HUDEP-2 (cell line): ENCODE data around the gene SLC13A3.
"Not testable (repeated sequence)": the region's sequence is repeated elsewhere in the genome, so short reads cannot be mapped to it uniquely, and the experiment has no call there.

Experiments used
- DNase-seq, 76 experiments: peaks; one replicate each; lab custom pipeline; 2025; ENCODE audit not compliant: unreplicated experiment in 76 of 76; lab: John Stamatoyannopoulos, UW

SLC13A3 gene

DNA sequence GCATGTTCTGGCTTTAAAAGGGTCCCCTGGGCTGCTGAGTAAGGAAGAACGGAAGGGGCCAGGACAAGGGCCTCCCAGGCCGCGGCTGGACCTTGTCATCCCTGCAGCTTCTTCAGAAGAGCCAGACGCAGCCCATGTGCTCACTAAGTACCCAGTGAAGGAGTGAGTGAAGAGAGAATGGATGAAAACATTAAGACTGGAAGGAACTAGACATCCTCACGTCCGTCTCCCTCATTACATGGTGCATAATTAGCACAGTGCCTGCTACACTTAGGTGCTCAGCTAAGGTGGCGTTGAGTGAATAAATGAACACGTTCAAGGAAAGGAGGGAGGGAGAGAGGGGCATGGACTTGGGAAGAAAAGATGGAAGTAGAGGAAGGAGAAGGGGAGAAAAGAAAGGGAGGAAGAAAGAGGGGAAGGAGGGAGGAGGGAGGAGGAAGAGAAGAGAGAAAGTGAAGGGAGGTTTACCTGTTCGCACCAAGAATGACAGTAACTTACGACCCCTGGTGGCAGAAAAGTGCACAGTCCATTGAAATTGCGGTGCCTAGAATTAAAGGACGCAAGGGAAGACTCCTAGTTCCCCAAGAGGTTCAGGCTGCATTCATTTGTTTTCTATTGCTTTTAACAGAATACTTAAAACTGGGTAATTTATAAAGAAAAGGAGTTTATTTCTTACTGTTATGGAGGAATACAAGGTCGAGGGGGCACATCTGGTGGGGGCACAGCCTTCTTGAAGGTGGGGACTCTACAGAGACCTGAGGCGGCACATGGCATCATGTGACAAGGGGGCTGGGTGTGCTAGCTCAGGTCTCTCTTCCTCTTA lies 30.0 kb upstream of the SLC13A3 start:
- peak in 41 of 76 experiments; percentile 3 to 61 (median 30) for DNase-seq

DNA sequence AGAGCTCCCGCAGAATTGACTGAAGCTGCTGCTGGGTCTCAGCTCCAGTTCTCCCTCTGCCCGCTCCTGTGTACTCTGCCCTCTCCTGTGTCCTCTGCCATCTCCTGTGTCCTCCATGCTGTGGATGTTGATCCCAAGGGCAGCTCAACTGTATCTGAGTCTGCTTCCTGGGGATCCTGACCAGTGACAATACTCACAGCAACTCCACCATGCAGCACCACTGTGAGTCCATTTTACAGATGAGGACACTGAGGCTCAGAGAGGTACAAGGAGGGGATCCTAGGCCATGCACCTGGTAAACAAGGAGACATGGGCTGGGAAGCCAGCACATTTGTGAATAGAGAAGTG lies 29.4 kb upstream of the SLC13A3 start:
- no peak for DNase-seq

DNA sequence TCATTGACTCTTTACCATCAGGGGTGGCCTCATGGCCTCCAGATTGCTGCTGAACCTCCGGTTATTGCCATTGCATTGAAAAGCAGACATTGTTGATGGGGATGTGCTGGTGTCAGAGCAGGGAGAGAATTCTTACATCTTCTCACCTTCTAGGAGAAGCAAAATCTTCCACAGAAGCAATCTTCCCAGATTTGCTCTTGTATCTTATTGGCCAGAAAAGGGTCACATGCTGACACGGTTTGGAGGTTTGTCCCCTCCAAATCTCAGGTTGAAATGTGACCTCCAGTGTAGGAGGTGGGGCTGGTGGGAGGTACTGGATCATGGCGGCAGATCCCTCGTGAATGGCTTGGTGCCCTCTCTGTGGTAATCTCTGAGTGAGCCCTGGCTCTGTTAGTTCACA lies 27.3 kb upstream of the SLC13A3 start:
- DNase-seq = no peak

DNA sequence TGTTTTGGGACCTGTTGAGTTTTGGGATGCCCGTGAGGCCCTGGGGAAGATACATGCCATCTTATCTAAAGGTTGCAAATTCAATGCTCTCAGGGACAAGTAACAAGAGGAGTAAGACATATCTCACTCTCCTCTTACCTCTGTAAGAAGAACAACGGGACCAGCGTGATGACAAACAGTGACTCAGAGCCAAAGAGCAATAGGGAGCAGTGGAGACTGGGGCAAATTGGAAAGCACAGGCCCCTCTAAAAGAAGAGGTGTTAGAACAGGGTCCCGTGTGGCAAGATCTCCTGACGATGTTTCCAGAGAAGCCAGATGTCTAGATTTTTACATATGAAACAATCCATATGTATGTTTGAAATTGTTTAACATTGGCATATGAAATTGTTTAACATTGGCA lies 26.3 kb upstream of the SLC13A3 start:
- DNase-seq = no peak

DNA sequence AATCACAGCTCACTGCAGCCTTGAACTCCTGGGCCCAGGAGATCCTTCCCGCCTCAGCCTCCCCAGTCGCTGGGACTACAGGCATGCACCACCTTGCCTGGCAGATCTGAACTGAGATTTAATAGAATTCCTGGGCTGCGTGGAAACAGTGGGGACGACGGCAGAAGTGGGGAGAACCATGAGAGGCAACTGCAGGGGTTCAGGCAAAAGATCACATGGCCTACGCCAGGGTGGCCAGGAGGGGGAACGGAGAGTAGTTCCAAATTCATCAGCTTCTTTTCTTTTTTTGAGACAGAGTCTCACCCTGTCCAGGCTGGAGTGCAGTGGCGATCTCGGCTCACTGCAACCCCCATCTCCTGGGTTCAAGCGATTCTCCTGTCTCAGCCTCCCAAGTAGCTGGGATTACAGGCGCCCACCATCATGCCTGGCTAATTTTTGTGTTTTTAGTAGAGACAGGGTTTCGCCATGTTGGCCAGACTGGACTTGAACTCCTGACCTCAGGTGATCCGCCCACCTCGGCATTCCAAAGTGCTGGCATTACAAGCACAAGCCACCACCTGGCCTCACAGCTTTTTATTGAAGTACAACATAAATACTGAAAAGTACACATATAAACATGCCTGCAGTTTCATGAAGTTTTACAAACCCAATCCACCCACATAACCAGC lies 25.5 kb upstream of the SLC13A3 start:
- not testable (repeated sequence) for DNase-seq

DNA sequence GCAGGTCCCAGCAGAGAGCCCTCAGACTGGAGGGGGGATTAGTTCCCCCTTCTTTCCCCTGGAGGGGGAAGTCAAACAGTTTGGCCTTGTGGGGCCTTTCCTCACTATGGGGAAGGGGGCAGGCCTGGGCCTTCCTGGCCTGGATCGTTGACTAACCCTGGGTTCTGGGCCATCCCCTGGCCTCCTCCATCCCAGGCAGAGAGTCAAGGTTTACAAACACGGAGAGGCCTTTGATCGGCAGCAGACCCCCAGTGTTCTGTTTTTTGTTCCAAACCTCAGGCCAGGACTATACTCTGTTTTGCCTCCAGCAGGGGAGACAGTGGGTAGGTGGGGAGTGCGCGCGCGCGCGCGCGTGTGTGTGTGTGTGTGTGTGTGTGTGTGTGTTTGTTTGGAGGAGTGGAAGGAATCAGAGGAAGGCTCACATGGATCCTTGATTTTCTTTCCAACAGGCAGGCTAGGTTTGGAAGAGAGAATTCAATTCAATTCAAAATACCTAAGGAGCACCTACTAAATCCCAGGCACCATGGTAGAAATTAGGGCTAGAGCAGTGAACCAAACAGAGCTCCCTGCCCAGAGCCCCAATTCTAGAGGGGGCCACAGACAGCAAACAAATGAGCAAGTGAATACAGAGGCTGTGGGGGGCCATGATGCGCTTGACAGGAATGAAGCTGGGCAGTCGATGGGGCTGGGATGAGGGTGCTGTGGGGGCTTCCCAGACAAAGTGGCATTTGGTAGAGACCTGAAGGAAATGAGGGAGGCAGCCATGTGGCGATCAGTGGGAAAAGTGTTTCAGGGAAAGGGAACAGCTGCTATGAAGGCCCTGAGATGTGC lies 23.2 kb upstream of the SLC13A3 start:
- no peak for DNase-seq

DNA sequence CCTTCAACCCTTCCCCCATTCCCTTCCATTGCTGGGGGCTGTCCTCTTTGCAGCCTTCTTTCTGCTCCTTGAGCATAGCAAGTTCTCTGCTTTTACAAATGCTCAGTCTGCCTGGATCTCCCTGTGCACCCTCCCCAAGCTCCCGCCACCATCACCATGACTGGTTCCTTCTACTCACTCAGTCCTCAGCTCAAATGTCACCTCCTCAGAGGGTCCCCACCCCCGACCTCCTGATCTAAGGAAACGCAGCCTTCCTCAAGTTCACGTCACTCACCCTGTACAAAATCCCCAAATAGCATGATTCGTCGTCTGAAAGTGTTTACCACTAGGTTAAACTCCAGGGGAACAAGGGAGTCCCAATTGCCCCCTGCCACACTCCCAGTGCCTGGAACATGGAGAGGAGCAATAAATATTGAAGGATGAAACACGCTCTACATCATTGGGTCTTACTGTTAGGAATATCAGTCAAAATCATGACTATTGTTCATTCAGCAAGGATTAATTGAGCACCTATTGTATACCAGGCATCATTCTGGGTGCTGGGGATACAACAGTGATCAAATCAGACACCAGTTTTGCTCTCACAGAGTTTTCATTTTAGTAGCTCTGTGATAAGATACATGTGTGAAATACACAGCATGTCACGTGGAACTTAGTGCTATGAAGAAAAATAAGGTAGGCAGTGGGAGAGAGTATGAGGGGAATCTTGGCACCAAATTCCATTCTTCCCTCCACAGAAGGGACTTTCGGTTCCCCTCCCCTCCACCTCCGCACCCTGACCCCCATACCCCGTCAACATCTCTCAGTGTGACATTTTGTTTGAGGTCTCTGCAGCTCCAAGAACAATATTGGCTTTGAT lies 22.4 kb upstream of the SLC13A3 start:
- no peak for DNase-seq

DNA sequence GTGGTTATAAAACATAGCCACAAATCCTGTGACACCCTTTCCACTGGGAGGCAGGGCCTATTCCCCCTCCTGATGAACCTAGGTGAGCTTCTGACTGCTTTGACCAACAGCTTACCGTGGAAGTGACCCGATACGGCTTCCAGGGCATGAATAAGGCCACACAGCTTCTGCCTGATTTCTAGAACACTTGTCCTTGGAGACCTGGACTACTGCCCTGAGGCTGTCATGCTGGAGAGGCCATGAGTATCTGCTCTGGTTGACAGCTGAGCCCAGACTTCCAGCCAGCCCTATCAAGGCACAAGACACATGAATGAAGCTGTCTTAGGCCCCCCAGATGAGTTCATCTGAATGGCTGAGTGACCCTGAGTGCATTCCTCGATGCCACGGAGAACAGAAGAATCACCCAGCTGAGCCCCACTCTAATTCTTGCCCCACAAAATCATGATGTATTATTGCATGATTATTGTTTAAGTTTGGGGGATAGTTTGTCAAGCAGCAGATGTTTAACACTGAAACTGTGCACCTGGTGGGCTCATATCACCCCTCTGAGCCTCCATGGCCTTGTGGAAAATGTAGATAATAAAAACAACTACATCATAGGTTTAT lies 21.4 kb upstream of the SLC13A3 start:
- DNase-seq = no peak

DNA sequence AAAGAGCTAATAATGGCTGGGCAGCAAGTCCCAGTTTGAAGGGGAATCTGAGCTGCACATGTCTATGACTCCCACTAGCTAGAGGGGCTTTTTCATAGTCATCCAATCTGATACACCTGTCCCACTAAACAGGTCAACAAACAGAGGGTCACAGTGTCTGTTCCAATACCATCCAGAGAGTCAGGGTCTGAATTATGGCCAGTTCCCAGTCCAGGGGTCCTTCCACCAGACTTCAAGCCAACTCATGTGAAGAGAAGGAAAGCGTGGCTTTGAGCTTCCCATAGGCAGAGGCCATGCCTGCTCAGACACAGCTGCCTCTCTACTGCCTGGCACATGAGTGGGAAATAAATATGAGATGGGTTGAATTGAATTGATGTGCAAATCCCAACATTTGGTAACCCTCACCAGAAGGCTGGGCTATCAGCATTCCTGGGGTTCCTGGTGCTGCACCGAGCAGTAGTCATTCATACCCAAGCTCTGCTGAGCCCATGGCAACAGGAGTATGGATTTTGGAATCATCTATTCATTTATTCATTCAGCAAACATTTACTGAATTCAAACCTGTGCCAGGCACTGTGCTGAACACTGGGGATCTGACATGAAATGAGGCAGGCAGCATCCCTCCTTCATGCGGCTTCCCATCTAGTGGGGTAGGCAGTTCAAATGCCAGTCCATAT lies 20.7 kb upstream of the SLC13A3 start:
- no peak for DNase-seq

DNA sequence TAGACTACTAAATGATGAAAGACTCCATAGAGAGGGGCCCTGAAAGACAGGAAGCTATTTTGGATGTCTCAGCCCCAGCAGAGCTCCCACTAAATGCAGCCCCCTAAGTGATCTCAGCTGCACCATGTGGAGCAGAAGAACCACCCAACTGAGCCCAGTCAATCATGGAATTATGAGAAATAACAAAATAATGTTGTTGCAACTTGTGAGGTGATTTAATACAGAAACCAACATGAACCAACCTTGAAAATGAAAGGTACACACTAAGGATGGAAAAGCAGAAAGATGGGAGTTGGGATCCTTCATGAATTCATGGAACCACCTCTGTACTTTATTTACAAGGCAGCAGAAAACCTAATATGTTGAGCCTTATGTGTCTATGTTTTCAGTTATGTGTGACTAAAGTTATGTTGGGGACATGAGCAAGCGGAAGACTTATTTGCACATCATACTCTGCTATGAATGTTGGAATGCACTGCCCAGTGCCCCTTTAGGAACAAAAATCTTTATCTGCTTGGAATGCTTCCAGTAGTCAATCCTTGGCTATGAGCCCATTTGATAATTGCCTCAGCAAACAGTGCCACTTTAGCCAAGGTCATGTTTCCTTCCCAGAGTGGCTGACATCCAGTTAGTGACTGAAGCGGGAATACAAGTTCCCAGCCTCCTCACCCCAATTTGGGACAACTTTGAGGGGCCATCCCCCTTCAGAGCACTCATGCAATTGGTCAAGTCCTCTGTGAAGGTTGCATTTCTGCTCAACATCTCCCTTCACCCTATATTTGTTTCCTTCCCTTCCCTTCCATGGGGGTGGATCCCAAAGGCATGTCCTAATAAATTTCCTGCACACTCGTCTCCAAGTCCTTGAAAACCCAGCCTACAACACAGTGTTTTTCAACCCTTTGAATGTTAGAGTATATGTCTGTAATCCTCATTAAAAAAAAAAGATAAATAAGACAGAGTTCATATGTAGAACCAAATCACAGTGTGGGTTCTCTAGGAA lies 19.6 kb upstream of the SLC13A3 start:
- DNase-seq = no peak

DNA sequence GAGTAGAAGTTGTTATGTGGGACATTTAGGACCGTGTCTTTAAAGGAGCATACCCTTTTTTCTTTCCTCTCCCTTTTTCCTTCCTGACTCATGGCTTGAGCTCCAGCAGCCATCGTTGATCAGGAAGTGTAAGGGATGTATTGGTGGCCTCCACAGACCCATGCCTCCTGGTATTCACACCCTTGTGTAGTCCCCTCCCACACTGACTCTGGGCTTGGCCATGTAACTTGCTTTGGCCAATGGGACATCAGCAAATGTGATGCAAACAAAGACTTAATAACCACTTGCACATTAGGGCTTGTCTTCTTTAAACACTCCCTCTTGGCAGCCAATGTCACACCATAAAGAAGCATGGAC lies 18.9 kb upstream of the SLC13A3 start:
- no peak for DNase-seq

DNA sequence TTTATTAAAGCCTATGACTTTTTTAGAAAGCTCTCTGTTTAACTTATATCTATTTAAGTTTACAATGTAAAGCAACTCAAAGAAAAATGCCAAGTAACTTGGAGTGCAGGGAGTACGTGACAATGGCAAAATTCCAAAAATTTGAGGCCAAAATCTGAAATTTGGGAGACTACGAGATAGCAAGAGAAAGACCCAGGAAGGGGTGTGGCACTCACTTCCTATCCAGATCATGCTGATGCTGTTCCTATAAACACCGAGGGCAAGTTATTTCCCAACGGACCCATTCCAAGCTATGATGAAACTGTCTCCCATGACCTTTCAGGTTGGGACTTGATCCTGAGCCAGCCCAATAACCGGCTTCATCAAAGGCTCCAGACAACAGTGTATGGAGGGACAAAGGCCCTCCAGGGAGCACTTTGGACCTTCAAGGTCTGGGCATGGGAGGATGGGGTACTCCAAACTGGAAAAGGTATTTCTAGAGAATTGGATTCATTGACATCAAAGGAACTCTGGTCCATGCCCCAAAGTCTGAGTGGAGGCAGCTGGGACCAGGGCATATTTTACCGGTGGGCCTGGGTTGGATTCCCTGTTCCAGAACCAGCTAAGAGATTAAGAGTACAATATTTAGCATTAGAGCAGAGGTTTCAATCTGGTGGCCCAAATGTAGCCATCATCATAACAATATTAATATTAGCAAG lies 15.7 kb upstream of the SLC13A3 start:
- DNase-seq = no peak

DNA sequence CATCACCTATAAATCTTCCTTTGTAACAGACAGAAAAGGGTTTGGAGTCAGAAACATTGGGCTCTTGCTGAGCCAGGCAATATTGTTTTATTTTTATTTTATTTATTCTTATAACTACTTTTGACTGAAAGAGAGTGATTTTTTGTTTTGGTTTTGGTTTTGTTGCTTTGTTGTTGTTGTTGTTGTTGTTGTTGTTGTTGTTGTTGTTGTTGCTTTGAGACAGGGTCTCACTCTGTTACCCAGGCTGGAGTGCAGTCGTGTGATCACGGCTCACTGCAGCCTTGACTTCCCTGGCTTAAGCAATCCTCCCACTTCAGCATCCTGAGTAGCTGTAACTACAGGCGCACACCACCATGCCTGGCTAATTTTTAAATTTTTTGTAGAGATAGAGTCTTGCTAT lies 15.0 kb upstream of the SLC13A3 start:
- no peak for DNase-seq

DNA sequence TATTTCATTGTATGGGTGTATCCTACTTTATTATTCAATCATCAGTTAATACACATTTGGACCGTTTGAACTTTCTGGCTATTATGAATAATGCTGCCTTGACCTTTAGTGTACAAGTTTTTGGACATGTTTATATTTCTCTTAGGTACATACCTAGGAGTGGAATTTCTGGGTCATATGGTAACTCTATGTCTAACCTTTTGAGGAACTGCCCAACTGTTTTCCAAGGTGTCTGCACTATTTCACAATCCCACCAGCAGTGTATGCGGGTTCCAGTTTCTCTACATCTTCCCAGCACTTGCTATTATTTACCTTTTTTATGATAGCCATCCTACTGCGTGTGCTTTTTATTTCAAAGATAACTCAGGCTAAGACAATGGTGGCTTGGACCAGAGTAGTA lies 14.3 kb upstream of the SLC13A3 start:
- DNase-seq = no peak

DNA sequence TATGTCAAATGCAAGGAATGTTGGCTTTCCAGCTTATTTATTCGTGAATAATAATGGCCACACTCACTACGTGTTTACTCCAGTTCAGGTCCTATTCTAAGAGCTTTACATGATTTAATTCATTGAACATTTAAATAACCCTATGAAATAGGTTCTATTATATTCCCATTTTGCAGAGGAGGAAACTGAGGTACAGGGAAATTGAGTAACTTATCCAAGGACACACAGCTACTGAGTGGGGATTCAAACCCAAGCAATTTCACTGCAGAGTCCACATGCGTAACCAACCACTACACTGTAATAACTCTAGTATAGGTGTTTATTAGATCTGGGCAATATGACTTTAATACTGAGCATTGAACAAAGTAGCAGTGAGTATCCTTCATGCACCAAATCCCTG lies 12.3 kb upstream of the SLC13A3 start:
- no peak for DNase-seq

DNA sequence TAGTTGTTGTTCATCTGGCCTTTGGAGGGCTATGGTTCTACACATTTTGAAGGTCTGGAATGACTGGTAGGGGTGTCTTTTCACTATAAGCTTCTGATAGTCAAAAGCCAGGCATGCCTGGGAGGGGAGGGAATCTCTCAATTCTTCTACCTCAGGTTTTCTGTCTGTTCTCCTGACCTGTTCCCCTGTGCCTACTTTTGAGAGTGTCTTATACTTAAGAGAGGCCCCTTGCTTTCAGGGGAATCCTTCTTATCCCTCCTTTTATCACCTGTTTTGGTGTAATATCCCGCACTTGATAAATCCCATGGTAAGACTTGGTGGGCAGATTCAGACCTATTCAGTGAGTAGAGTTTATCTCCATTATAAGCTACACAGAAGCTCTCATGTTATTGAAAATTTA lies 10.4 kb upstream of the SLC13A3 start:
- DNase-seq = no peak

DNA sequence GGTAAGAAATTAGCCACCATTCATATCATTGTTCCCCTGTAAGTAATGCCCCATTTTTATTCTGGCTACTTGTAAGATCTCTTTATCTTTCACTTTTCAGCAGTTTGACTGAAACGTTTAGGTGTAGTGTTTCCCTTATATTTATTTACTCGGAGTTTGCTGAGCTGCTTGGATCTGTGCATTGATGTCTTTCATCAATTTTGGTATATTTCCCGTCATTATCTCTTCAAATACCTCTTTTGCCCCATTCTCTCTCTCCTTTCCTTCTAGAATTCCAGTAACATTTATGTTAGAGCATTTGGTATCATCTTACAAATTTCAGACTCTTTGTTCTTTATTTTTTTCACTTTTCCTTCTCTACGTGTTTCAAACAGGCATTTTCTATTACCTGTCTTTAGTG lies 9.2 kb upstream of the SLC13A3 start:
- DNase-seq = no peak

DNA sequence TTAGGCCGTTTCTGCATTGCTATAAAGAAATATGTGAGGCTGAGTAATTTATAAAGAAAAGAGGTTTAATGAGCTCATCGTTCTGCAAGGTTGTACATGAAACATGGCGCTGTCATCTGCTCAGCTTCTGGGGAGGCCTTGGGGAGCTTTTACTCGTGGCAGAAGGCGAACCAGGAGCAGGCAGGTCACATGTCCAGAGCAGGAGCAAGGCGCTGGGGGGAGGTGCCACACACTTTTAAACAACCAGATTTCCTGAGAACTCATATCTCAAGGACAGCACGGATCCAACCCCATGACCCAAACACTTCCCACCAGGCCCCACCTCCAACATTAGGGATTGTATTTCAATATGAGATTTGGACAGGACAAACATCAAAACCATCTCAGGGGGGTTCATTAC lies 6.4 kb upstream of the SLC13A3 start:
- DNase-seq = no peak
